ENCODE results near the gene HEATR9.

HEATR9 gene

GRCh38 chr17:35894206-35894605, 25.5 kb upstream of the HEATR9 start:
- no peak for DNase-seq

GRCh38 chr17:35893751-35894150, 25.1 kb upstream of the HEATR9 start:
- no peak for DNase-seq

DNA sequence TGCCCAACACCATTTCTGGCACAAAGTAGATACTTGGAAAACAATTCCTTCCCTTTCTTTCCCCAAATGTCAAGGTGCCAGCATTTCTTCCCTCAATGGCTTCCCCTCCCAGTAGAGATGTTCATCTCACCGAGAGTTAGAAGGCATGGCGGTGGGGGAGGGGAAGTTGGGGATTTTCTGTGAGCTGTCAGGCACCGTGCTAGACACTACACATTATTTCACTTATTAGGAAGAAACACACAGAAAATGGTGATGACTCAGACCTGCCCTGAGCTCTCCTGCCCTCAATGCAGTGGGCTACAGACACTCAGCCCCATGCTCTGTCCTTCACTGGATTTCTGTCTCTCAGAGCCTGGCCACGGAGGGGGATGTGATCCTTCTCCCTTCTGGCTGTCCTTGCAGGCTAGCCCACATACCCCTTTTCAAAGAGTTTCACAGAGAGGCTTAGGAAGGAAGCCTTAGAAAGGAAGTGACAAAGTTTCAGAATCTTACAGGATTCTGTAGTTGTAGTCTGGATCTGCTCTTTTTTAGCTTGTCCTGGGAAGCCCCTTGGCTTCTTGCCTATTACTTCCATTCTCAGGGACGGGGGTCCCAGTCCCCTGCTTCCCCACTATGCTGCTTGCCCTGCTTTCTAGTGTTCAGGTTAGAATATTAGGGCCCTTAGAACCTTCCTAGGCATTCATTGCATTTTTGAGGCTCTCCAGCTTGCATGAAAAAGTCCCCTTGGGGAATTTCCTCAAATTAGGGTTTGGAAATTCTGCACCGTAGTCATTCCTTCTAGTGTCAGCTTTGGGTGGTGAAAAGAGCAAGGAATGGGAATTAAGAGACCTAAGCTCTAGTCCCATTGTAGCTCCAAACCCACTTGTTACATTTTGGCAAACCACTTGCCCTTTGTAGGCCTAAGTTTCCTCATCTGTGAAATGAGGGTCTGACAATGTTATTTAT, 23.7 kb upstream of the HEATR9 start:
- DNase-seq: peak; percentile 65 to 75

GRCh38 chr17:35891269-35891668, 22.6 kb upstream of the HEATR9 start:
- DNase-seq: no peak

- DNase-seq: no peak
Measured at GRCh38 chr17:35890774-35891155, 22.1 kb upstream of the HEATR9 start.

GRCh38 chr17:35889818-35890773, 21.4 kb upstream of the HEATR9 start:
- DNase-seq: no peak

DNA sequence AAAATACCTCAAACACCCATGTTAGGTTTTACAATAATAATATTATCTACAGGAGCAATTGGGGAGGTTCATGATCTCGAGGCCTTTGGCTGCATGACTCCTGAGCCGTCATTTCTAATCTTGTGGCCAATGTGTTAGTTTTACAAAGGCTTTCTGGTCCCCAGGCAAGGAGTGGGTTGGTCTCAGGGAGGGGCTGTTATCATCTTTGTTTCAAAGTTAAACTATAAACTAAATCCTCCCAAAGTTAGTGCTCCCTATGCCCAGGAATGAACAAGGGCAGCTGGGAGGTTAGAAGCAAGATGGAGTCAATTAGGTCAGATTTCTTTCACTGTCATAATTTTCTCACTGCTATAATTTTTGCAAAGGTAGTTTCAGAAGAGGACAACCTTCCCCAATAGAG, 20.6 kb upstream of the HEATR9 start:
- DNase-seq: no peak

DNA sequence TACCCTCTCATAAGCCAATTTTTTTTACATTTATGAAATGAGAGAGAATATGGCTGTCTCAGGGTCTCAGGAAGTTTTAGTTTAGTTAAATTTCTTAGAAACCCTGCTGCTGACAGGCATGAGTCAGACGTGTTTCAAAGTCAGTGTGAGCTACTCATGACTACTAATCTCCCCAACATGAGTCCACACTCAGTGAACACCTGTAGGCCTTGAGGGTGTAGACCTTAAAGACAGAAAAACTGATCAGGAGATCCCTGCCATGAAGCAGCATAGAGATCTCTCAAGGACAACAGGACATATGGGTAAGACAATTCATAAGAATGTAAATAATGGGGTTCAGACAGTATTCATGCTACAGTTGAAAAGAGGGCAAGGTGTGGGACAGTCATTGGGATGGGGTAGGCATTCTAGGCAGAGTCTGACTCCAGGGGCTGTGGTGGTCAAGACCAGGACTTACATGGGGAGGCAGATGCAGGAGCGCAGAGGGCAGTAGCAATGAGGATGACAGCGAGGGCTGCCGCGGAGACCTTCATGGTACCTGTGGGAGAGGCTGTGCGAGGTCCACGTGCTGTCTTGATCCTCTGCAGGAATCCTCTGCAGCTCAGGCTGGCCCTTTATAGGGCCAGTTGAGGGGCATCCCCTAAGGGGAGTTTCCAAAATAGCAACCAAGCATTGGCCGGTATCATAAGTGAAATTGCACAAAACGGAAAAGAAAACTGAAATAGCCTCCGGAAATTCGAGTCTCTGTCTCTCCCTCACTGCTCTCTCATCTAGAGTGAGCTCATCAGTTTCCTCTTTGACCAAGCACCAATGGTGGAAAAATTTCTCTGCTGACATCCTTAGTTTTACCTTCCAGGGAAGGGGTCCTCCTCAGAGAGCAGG, 11.3 kb upstream of the HEATR9 start, which contains the start of gene CCL5:
Gene CCL5, minus strand, starts transcription at position 588 of the 882 bp plus-strand sequence.
- peak; percentile 36 to 56 for DNase-seq

GRCh38 chr17:35878361-35878760, 9.7 kb upstream of the HEATR9 start:
- no peak for DNase-seq

DNA sequence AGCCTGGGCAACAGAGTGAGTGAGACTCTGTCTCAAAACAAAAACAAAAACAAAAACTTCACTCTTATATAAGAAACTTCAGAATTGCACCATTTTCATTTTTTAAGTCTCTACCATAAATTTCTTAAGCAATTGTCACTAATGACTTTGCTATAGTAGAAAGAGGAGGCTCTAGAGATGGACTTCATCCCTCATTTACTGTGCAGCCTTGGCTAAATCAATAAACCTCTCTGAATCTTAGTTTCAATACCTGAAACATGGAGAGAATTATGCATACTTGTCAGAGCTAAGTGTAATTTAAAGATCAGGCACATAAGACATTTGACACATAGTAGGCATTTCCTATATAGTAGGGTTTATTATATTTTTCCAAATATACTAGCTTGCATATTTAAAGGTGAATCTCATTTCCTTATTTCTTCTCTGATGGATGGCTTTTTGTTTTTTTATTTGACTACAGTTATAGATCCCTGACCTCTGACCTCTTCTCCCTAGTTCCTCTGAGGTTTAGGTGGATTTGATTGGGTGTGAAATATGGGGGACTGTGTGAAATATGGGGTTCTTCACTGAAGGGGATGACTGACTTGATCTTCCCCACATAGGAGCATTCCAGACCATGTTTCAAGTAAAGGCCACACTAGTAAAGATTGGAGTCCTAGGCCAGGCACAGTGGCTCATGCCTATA, 8.8 kb upstream of the HEATR9 start:
- DNase-seq: no peak

- no peak for DNase-seq
Measured at GRCh38 chr17:35876534-35876933, 7.8 kb upstream of the HEATR9 start.

DNA sequence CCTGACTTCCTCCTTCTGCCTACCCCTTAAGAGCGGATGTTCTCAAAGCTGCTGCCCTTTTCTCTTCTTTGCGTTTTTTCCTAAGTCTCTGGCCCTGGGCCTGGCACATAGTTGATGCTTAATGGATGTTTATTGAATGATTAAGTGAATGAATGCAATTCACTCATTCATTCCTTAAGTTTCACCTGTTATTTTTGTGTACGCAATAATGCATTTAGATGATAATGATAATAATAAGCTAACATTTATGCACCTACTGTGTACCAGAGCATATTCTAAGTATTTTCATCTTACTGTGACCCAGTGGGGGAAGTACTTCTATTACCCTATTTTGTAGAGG, 7.1 kb upstream of the HEATR9 start:
- DNase-seq: no peak

GRCh38 chr17:35875072-35875799, 6.5 kb upstream of the HEATR9 start:
- DNase-seq: no peak

DNA sequence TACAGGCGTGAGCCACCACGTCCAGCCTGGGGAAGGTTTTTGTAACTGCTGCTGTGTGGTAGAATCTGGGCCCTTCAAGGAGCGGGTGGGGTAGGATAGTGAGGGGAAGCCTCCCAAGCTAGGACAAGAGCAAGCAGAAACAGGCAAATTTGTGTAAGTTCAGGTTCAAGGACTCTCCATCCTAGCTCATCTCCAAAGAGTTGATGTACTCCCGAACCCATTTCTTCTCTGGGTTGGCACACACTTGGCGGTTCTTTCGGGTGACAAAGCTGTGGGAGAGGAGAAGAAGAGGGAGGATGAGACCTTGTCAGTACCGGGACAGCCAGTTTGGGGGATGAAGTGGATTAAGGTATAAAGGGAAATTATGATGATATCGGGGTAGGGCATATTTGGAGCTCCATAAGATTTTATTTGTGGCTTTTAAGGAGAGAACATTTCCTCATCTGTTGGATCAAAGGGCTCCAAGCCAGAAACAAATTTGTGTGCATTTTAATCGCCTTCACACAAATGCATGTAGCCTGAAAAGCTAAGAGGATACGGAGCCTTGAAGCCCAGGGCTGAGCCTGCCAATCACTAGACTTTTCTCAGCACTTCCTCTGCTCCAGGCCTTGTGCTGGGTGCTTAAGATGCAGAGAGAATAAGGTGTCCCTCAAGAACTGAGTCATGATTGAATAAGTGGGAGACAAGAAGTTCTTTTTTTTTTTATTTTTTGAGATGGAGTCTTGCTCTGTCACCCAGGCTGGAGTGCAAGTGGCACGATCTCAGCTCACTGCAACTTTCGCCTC, 3.7 kb upstream of the HEATR9 start:
- no peak for DNase-seq

DNA sequence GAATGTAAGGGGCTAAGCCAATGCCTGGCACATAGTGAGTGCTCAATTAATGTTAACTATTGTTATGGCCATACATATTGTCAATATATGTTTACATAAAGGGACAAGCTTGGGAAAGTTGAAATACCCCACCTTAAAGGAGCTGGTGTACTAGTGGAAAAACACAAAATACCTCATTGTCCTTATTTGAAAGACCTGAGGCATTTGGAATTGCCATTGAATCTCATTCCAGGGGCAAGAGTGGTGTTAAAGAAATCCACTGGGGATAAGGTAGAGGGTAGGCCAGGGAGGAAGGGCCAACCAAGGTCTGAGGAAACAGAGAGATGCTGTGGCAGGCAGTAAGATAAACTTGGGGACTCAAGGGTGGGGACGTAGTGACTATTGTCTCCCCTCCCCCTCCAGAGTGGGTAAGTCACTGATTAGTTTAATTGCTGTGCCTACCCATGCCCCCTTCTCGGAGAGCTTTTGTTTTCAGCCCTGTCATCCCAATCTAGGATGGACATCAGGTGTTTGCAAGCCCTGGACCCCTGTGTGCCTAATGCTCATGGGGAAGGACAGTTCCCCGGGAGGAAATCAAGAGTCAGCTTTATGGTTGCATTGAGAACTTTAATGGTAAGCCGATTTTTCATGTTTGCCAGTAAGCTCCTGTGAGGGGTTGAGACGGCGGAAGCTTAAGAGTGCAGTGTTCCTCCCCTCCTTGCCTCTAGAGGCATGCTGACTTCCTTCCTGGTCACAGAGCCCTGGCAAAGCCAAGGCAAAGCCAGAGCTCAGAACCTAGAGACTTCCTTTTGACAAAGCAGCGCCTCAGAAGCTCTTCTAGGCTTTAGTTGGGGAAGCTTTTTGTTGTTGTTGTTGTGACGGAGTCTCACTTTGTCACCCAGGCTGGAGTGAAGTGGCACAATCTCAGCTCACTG, 2.5 kb upstream of the HEATR9 start:
- no peak for DNase-seq

DNA sequence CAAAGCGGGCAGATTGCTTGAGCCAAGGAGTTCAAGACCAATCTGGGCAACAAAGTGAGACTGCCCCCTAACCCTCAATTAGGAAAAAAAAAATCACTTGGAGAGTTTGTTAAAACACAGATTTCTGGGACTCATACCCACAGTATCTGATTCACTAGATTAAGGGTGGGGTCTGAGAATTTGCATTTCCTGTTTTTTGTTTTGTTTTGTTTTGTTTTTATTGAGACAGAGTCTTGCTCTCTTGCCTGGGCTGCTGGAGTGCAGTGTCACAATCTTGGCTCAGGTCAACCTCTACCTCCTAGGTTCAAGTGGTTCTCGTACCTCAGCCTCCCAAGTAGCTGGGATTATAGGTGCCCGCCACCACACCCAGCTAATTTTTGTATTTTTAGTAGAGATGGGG, 1.1 kb downstream of the HEATR9 start:
- no peak for DNase-seq

DNA sequence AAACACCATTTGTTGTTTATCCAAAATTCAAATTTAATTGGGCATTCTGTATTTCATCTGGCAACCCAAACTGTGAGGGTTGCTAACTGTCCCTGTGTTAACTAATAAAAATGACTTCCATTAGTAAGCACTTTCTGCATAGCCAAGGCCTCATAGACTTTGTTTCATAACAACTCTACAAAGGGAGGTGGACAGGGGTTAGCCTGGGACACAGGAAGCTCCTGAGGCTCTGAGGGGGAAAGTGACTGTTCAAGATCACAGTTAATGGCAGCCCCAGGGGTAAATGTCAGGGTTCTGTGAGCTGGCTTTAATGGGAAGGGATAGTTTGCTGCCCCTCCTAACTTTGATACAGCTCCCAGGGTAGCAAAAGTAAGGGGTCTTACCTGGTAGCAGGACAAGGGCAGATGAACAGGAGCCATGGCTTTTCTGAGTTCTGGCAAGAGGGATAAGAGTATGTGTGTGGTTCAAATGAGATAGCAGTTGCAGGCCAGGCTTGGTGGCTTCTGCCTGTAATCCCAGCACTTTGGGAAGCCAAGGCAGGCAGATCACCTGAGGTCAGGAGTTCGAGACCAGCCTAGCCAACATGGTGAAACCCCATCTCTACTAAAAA, 2.2 kb downstream of the HEATR9 start:
- DNase-seq: no peak

GRCh38 chr17:35865412-35866340, 3.0 kb downstream of the HEATR9 start:
- DNase-seq: no peak

All from activated CD4-positive, alpha-beta T cell treated with anti-CD3 and anti-CD28 coated beads, Interleukin-2, amount 50 U/mL, for 48 hours (primary cell).